ENCODE measurements around the gene LIPG. TPM values are rescaled to one million over a fixed set of nuclear protein-coding genes. Genes with fewer than 3 reads are reported as not detected.
A peak's percentile ranks its signal among the peaks of the same experiment; 100 is the strongest.
"Not testable (repeated sequence)": the region's sequence is repeated elsewhere in the genome, so short reads cannot be mapped to it uniquely, and the experiment has no call there.

Gene LIPG
- total RNA-seq (2021) = 4.4 and 6.1 TPM in 2 replicates
- long read RNA-seq, full-length matches to known transcripts = 8 of 15 reads
- long read RNA-seq, partial matches to known transcripts = 5 of 15 reads
- long read RNA-seq, other reads (novel, unspliced or antisense) = 2 of 15 reads

DNA sequence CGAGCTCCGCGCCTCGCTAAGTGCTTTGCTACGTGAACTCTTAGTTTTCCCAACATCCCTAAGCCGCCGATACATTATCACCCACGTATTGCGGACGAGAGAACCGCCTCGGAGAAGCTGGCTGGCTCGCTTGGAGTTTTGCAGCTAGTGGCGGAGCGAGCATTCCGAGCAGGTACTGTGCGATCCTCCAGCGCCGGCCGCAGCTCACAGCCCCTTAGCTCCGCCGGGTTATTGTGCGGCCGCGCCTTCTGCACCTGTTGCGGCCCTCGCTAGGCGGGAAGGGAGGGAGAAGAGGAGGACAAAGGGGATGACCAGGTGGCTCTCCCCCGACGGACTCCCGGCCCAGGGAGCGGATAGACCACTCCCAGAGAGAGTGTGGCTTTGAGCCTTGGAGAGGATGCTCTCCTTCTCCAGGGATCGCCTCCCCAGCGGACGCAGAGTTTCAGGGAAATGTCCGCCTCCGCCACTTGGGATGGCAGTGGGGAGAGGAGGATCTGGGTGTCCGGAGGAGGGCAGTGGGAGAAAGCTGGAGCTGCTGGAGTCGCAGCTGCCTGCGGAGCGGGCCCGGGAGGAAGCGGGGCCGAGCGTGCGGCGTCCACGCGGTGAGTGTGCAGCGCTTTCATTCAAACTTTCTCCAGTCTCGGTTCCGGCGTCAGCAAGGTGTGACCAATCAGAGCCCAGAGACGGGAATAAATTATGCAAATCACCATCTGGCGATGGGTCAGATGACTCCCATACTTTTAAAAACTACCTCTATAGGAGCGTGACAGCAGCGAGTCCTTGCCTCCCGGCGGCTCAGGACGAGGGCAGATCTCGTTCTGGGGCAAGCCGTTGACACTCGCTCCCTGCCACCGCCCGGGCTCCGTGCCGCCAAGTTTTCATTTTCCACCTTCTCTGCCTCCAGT is at the start of gene LIPG:
Gene LIPG, plus strand, starts transcription at position 769 of the 905 bp plus-strand sequence. CDS start 252 bp downstream, outside the sequence.
- Histone ChIP-seq H3K27me3 (ENCODE audit: insufficient read depth, low read length) (peaks cover 4% of the 10 kb centered on the region; the same call in 1 of the 2 replicates), H2BK12ac (ENCODE audit: insufficient read length, low read depth, low read length) (peak within 1 kb of the TSS; percentile 17), H2BK5ac (ENCODE audit: insufficient read length, low read length) (no peak within 1 kb of the TSS), H2BK20ac (ENCODE audit: low read depth, low read length, poor library complexity, severe bottlenecking) (no peak within 1 kb of the TSS), H3T11ph (ENCODE audit: low read length) (no peak within 1 kb of the TSS), H3K23me2 (ENCODE audit: insufficient read length, low read depth, low read length, poor library complexity, severe bottlenecking) (peaks cover 25% of the 10 kb centered on the region), H2AFZ (ENCODE audit: low read length) (no peak within 1 kb of the TSS), H2AK5ac (ENCODE audit: insufficient read length, low read length) (no peak within 1 kb of the TSS), H4K8ac (replicated peaks; ENCODE audit: insufficient read length, low read depth, low read length) (no peak within 1 kb of the TSS), H4K91ac (ENCODE audit: insufficient read length, low read depth, low read length) (peak within 1 kb of the TSS; percentile 59), H3K79me1 (ENCODE audit: insufficient read depth, low read depth, low read length, poor library complexity, severe bottlenecking) (no peaks in the 10 kb centered on the region), H4K20me1 (ENCODE audit: control insufficient read depth, insufficient read depth, insufficient read length) (no peaks in the 10 kb centered on the region), H4K5ac (ENCODE audit: insufficient read length, low read depth, low read length) (peak within 1 kb of the TSS; percentile 33), H3K27ac (ENCODE audit: insufficient read length, low read depth, low read length) (no peak within 1 kb of the TSS), H3K23ac (ENCODE audit: insufficient read length, low read depth, low read length) (no peak within 1 kb of the TSS), H3K4me1 (ENCODE audit: insufficient read depth, low read length) (peaks cover 4% of the 10 kb centered on the region; the same call in 1 of the 2 replicates), H3K4ac (ENCODE audit: low read depth, low read length) (no peak within 1 kb of the TSS), H2BK120ac (ENCODE audit: low read depth, low read length, poor library complexity, severe bottlenecking) (no peak within 1 kb of the TSS), H3K18ac (ENCODE audit: insufficient read length, low read depth, low read length) (peak within 1 kb of the TSS; percentile 89), H3K79me2 (ENCODE audit: insufficient read depth, low read length) (peaks cover 2% of the 10 kb centered on the region; the same call in 1 of the 2 replicates), H3K4me2 (ENCODE audit: insufficient read depth, insufficient read length, low read length) (peak within 1 kb of the TSS; percentile 85), H2BK15ac (ENCODE audit: low read depth, low read length) (no peak within 1 kb of the TSS), H3K56ac (ENCODE audit: insufficient read length, low read depth, low read length) (peak within 1 kb of the TSS; percentile 6), H3K9ac (ENCODE audit: extremely low read depth, insufficient read length, low read length) (peak within 1 kb of the TSS; percentile 15), H3K14ac (ENCODE audit: insufficient read depth, low read length) (peak within 1 kb of the TSS; percentile 84), H3K9me3 (ENCODE audit: control insufficient read depth, low read depth, low read length) (no peaks in the 10 kb centered on the region)
- Mint-ChIP-seq H3K36me3 (ENCODE audit: insufficient read depth in 1 of 3, low read depth in 3 of 3) (peaks cover 3 to 15% (median 10%) of the 10 kb centered on the region in 3 experiments; a peak in 5 of 7 replicates), H3K9me3 (peaks cover 8 to 13% of the 10 kb centered on the region in 2 experiments; a peak in 4 of 5 replicates), H3K27ac (peak within 1 kb of the TSS; percentile 66 to 96 (median 94)), H3K4me3 (peak within 1 kb of the TSS; percentile 84 to 92), H3K4me1 (peaks cover 28 to 32% of the 10 kb centered on the region in 2 experiments), H3K27me3 (ENCODE audit: low read depth) (peaks cover 50% of the 10 kb centered on the region)
- peak; percentile 91 for DNase-seq
- WGBS (ENCODE audit: extremely low coverage, insufficient read length, low lambda C conversion rate) = no CpG with 5 or more reads among the region's 67 CpGs
- TF ChIP-seq, protein P1, sequence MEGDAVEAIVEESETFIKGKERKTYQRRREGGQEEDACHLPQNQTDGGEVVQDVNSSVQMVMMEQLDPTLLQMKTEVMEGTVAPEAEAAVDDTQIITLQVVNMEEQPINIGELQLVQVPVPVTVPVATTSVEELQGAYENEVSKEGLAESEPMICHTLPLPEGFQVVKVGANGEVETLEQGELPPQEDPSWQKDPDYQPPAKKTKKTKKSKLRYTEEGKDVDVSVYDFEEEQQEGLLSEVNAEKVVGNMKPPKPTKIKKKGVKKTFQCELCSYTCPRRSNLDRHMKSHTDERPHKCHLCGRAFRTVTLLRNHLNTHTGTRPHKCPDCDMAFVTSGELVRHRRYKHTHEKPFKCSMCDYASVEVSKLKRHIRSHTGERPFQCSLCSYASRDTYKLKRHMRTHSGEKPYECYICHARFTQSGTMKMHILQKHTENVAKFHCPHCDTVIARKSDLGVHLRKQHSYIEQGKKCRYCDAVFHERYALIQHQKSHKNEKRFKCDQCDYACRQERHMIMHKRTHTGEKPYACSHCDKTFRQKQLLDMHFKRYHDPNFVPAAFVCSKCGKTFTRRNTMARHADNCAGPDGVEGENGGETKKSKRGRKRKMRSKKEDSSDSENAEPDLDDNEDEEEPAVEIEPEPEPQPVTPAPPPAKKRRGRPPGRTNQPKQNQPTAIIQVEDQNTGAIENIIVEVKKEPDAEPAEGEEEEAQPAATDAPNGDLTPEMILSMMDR (conservative IDR thresholded peaks at IDR 0.05) = no peak

DNA sequence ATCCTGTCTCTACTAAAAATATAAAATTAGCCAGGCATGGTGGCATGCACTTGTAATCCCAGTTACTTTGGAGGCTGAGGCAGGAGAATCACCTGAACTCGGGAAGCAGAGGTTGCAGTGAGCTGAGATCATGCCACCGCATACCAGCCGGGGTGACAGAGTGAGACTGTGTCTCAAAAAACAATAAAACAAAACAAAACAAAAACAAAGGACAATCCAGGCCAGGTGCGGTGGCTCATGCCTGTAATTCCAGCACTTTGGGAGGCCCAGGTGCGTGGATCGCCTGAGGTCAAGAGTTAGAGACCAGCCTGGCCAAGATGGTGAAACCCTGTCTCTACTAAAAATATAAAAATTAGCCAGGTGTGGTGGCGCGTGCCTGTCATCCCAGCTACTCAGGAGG is 49.0 kb upstream of the LIPG start:
- H4K8ac ChIP-seq (replicated peaks; ENCODE audit: insufficient read length, low read depth, low read length); H4K5ac ChIP-seq (ENCODE audit: insufficient read length, low read depth, low read length); H3K14ac ChIP-seq (ENCODE audit: insufficient read depth, low read length); H3K27ac Mint-ChIP-seq; H3K4me2 ChIP-seq (ENCODE audit: insufficient read depth, insufficient read length, low read length); H3K9me3 Mint-ChIP-seq; DNase-seq; H3K4me3 Mint-ChIP-seq; H3K23me2 ChIP-seq (ENCODE audit: insufficient read length, low read depth, low read length, poor library complexity, severe bottlenecking); H2BK20ac ChIP-seq (ENCODE audit: low read depth, low read length, poor library complexity, severe bottlenecking); H4K91ac ChIP-seq (ENCODE audit: insufficient read length, low read depth, low read length); H4K20me1 ChIP-seq (ENCODE audit: control insufficient read depth, insufficient read depth, insufficient read length); H3K79me1 ChIP-seq (ENCODE audit: insufficient read depth, low read depth, low read length, poor library complexity, severe bottlenecking); H2BK5ac ChIP-seq (ENCODE audit: insufficient read length, low read length); H3K27me3 Mint-ChIP-seq (ENCODE audit: low read depth); H3K23ac ChIP-seq (ENCODE audit: insufficient read length, low read depth, low read length); H2BK12ac ChIP-seq (ENCODE audit: insufficient read length, low read depth, low read length); H3K4me1 ChIP-seq (ENCODE audit: insufficient read depth, low read length); H2BK120ac ChIP-seq (ENCODE audit: low read depth, low read length, poor library complexity, severe bottlenecking); H2AFZ ChIP-seq (ENCODE audit: low read length); H3K18ac ChIP-seq (ENCODE audit: insufficient read length, low read depth, low read length); H3K4ac ChIP-seq (ENCODE audit: low read depth, low read length); H3K79me2 ChIP-seq (ENCODE audit: insufficient read depth, low read length); H3K9me3 ChIP-seq (ENCODE audit: control insufficient read depth, low read depth, low read length); H2AK5ac ChIP-seq (ENCODE audit: insufficient read length, low read length); H3T11ph ChIP-seq (ENCODE audit: low read length); H3K36me3 Mint-ChIP-seq (ENCODE audit: insufficient read depth in 1 of 3, low read depth in 3 of 3); H3K56ac ChIP-seq (ENCODE audit: insufficient read length, low read depth, low read length); H3K27ac ChIP-seq (ENCODE audit: insufficient read length, low read depth, low read length); H3K27me3 ChIP-seq (ENCODE audit: insufficient read depth, low read length); H3K9ac ChIP-seq (ENCODE audit: extremely low read depth, insufficient read length, low read length); H2BK15ac ChIP-seq (ENCODE audit: low read depth, low read length): not testable (repeated sequence)
- WGBS (ENCODE audit: extremely low coverage, insufficient read length, low lambda C conversion rate) = no CpG with 5 or more reads among the region's 8 CpGs
- peaks cover 23 to 27% of the 10 kb centered on the region in 2 experiments for H3K4me1 Mint-ChIP-seq
